Kidney epithelial cell (primary cell): ENCODE data around the gene KRT81. TPM values are rescaled to one million over a fixed set of nuclear protein-coding genes. Genes with fewer than 3 reads are reported as not detected.
"Not testable (repeated sequence)": the region's sequence is repeated elsewhere in the genome, so short reads cannot be mapped to it uniquely, and the experiment has no call there.

Experiments used
- DNase-seq: peaks from one replicate; pipeline ENCODE4 v3.0.0-alpha.2; 2010; ENCODE audit warnings: low read depth
- H3K27me3 ChIP-seq: 2 replicates; pipeline ENCODE4 v1.6.0; 2011; ENCODE audit warnings: low read length; ENCODE audit not compliant: control insufficient read depth, insufficient read depth
- H3K36me3 ChIP-seq: 2 replicates; pipeline ENCODE4 v1.5.1; 2011; ENCODE audit warnings: low read length; ENCODE audit not compliant: control insufficient read depth, insufficient read depth
- H3K4me3 ChIP-seq: 2 replicates; pipeline ENCODE4 v1.5.1; 2011; ENCODE audit warnings: low read depth, mild to moderate bottlenecking, control low read depth, low read length
- CTCF ChIP-seq: IDR thresholded peaks from 2 replicates; pipeline ENCODE4 v1.5.1; 2011; ENCODE audit warnings: mild to moderate bottlenecking, moderate library complexity, low read length, control low read depth, inconsistent platforms; ENCODE audit not compliant: insufficient read depth, poor library complexity, severe bottlenecking
- total RNA-seq: library from RNA; depleted of rRNA; stranded (reverse); fragments of >200 nt; gene quantifications from 2 replicates; pipeline ENCODE4 v1.2.3, GENCODE V29; 2015

Gene KRT81
- total RNA-seq, 1 donor from 2014 or later = 239 TPM

GRCh38 chr12:52259657-52260243, 31.6 kb downstream of the KRT81 start:
- no peaks in the 10 kb centered on the region for H3K36me3 ChIP-seq
- peaks cover 19% of the 10 kb centered on the region for H3K27me3 ChIP-seq
- H3K4me3 ChIP-seq = no peak overlapping the region
- no peak for TF ChIP-seq CTCF
- DNase-seq = no peak

GRCh38 chr12:52258335-52258901, 32.9 kb downstream of the KRT81 start:
- DNase-seq = no peak
- TF ChIP-seq CTCF = no peak
- Histone ChIP-seq H3K27me3 (peaks cover 18% of the 10 kb centered on the region), H3K4me3 (no peak overlapping the region), H3K36me3 (no peaks in the 10 kb centered on the region)

GRCh38 chr12:52257922-52258321, 33.4 kb downstream of the KRT81 start:
- peaks cover 18% of the 10 kb centered on the region for H3K27me3 ChIP-seq
- not testable (repeated sequence) for DNase-seq, H3K36me3 ChIP-seq, H3K4me3 ChIP-seq

- peaks cover 18% of the 10 kb centered on the region for H3K27me3 ChIP-seq
Observed at GRCh38 chr12:52257074-52257551, 34.2 kb downstream of the KRT81 start.

GRCh38 chr12:52256584-52256935, 34.8 kb downstream of the KRT81 start:
- Histone ChIP-seq H3K27me3 (peaks cover 18% of the 10 kb centered on the region), H3K36me3 (no peaks in the 10 kb centered on the region), H3K4me3 (no peak overlapping the region)
- no peak for TF ChIP-seq CTCF
- DNase-seq = no peak

More at GRCh38 chr12:52257074-52257551, 34.2 kb downstream of the KRT81 start:
- no peak for DNase-seq
- H3K4me3 ChIP-seq = no peak overlapping the region
- H3K36me3 ChIP-seq = no peaks in the 10 kb centered on the region
- no peak for TF ChIP-seq CTCF

- Histone ChIP-seq H3K4me3 (no peak overlapping the region), H3K27me3 (peaks cover 18% of the 10 kb centered on the region), H3K36me3 (no peaks in the 10 kb centered on the region)
- no peak for TF ChIP-seq CTCF
- no peak for DNase-seq
Observed at GRCh38 chr12:52255926-52256583, 35.3 kb downstream of the KRT81 start.
